GM21576 (cell line): ENCODE measurements around the gene FAM24A.
"Not testable (repeated sequence)": the region's sequence is repeated elsewhere in the genome, so short reads cannot be mapped to it uniquely, and the experiment has no call there.

Source experiments
- ATAC-seq: cut with Tn5 transposase; IDR thresholded peaks from one replicate; pipeline ENCODE4 v1.9.1; 2021; ENCODE audit warnings: mild to moderate bottlenecking, moderate library complexity; ENCODE audit not compliant: unreplicated experiment

FAM24A gene, protein sequence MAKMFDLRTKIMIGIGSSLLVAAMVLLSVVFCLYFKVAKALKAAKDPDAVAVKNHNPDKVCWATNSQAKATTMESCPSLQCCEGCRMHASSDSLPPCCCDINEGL

DNA sequence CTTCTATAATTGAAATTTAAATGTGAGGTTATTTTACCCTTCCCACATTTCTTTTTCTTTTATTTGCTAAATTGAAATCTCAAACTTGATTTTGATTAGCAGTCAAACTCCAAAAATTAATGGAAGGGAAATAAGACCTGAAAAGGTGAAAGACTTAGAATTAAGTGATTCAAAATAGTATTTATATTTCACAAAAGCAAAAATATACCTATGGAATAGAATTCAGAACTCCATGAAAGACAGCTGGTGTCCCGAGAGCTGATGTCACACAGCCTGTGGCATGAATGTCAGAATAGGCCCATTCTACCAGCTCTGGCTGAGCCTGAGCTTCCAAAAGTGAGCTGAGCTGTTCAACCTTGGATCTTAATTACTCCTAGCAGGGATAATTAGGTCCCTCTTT, at the start of gene FAM24A:
FAM24A (plus strand) TSS at position 301 of the 400 bp plus-strand sequence. CDS start 1,025 bp downstream, outside the sequence.
- no peak for ATAC-seq

DNA sequence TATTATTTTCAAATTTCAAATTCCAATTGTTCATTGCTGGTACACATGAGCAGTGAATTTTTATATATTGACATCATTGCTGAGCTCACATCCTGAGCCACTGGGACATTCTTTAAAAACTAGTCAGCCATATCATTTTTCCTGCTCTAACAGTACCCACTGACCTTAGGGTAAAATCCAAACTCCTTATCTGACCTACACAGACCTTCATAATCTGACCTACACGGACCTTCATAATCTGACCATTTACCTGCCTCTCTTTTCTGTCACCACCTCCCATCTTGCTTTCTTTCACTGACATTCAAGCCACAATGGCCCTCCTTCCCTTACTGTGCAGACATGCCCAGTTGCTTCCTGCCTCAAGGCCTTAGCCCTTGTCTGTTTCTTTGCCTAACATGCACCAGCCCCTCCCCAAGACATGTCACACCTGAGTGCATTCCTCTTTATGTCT, 48.7 kb upstream of the FAM24A start:
- ATAC-seq: no peak

GRCh38 chr10:122863216-122864193, 46.9 kb upstream of the FAM24A start:
- no peak for ATAC-seq

GRCh38 chr10:122864194-122864592, 46.2 kb upstream of the FAM24A start:
- no peak for ATAC-seq

DNA sequence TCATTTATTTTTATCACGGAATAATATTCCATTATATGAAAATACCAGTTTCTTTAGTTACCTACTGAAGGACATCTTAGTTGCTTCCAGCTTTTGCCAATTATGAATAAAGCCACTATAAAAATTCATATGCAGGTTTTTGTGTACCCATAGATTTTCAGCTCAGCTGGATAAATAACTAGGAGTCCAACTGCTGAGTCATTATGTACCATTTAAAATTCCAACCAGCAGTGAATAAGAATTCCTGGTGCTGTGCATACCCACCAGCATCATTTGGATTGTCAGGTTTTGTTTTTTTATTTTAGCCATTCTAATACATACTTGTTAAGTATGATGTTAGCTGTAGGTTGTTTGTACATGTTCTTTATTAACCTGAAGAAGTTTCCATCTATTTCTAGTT, 45.5 kb upstream of the FAM24A start:
- ATAC-seq: no peak

DNA sequence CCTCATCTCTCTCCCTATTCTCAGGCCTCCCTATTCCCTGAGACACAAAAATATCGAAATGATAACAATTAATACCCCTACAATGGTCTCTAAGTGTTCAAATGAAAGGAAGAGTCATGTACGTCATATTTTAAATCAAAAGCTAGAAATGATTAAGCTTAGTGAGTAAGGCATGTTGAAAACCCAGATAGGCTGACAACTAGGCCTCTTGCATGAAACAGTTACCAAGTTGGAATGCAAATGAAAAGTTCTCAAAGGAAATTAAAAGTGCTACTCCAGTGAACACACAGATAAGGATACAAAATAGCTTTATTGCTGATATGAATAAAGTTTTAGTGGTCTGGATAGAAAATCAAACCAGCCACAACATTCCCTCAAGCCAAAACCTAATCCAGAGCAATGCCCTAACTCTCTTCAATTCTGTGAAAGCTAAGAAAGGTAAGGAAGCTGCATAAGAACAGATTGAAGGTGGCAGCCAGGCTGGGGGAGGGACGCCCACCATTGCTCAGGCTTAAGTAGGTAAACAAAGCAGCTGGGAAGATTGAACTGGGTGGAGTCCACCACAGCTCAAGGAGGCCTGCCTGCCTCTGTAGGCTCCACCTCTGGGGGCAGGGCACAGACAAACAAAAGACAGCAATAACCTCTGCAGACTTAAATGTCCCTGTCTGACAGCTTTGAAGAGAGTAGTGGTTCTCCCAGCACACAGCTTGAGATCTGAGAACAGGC, 43.5 kb upstream of the FAM24A start:
- ATAC-seq: not testable (repeated sequence)

DNA sequence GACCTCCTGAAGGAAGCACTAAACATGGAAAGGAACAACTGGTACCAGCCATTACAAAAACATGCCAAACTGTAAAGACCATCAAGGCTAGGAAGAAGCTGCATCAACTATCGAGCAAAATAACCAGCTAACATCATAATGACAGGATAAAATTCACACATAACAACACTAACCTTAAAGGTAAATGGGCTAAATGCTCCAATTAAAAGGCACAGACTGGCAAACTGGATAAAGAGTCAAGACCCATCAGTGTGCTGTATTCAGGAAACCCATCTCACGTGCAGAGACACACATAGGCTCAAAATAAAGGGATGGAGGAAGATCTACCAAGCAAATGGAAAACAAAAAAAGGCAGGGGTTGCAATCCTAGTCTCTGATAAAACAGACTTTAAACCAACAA, 41.6 kb upstream of the FAM24A start:
- not testable (repeated sequence) for ATAC-seq

DNA sequence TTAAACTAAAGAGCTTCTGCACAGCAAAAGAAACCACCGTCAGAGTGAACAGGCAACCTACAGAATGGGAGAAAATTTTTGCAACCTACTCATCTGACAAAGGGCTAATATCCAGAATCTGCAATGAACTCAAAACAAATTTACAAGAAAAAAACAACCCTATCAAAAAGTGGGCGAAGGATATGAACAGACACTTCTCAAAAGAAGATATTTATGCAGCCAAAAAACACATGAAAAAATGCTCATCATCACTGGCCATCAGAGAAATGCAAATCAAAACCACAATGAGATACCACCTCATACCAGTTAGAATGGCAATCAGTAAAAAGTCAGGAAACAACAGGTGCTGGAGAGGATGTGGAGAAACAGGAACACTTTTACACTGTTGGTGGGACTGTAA, 38.5 kb upstream of the FAM24A start:
- not testable (repeated sequence) for ATAC-seq

DNA sequence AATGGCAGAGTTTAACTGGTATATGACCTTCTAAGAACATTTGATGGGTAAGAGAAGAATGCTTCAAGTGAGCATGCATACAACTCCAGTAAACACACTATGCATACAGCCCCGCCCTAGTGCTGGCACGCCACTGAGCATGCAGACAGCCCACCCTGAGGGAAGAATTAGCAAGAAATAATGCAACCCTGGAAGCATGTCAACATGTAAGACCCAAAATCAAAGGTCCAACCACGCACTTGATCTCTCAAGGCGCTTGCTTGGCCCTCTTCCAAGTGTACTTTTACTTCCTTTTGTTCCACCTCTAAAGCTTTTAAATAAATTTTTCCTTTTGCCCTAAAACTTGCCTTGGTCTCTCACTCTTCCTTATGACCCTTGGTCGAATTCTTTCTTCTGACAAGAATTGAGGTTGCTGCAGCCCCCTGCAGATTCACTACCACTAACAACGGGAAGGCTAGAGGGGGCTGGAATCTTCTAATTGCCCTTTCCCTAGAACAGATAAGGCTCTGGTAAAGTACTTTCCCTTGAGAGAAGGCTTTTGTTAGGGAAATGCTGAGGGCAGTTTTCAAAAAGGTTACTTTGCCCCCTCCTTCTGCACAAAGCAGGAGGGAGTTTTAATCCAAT, 34.5 kb upstream of the FAM24A start:
- no peak for ATAC-seq

DNA sequence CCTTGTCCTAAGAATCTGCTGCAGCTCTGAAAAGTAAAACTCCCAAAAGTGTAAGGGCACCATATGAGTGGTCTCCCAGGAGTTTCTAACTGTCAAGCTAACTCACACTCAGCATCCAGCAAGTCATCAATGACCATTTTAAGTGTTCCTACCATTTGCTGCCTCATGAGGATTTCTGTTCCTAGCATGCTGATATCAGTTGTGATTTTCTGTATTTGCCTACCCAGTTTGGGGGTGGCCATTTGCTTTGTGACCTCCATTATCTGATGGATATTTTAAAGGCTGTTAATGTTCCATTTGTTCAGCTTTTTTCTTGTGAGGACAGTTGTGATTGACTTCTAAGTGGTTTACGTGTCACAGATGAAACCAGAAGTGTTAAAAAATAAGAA, 33.9 kb upstream of the FAM24A start:
- no peak for ATAC-seq

GRCh38 chr10:122877264-122877663, 33.1 kb upstream of the FAM24A start:
- ATAC-seq: no peak

DNA sequence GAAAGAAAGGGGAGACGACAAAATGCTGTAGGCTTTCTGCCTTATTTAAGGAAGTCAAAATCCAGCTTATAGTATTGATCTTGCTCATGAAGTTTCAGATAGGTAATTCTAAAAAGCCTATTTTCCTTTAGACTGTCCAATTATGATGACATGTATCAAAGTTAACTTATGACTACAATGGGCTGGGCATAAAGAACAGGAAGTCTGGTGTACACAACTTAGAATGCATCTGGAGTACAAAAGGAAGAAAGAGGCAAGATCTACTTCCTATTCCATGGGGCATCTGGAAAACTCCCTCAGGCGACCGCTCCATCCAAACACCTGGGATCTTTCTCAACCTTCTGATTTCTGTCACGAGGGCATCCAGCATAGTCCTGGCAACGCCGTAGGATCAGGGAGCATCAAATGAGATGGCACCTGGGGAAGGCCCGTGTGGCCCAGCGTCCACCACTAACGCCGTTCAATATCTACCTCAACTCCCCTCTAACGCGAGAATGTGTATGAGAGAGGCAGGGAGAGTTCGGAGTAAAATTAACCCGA, 31.5 kb upstream of the FAM24A start:
- ATAC-seq: peak; percentile 20

- peak; percentile 81 for ATAC-seq
Measured at GRCh38 chr10:122879339-122880273, 30.8 kb upstream of the FAM24A start, which contains the start of gene FAM24B. FAM24B (minus strand) TSS chr10:122879581; CDS start chr10:122850515, 29,066 bp downstream.

DNA sequence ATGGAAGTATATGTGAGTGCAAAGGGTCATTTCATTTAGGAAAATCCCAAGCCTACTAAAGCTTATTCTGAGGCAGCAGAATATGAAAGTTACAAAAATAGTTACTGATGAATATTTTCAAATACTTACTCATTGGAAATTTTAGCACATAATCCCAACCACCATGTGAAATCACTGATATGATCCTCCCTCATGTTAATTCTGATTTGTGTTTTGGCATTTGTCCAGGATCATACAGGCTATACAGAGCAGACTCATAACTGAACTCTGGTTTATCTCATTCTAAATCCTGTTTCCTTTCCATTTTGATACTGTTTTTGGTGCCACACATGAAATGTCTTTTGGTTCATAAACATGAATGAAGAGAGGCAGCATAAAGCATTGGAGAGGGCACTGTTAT, 27.6 kb upstream of the FAM24A start:
- ATAC-seq: no peak

DNA sequence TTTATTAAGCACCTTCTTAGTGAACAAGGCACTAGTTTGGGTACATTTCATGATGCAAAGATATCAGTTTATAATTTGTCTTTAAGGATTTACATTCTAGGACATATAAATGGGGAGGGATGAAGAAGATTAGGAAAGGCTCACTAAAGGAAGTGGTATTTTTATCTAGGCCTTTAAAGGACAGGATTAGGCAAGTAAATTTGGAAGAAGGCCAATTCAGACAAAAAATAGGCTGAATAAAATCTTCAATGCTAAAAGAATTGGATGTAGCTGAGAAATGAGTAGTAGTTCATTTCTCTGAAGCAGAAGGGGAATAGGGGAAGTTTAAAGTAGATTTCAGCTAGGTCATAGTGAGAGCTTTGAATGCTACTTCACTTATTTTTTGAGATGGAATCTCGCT, 26.2 kb upstream of the FAM24A start:
- no peak for ATAC-seq

DNA sequence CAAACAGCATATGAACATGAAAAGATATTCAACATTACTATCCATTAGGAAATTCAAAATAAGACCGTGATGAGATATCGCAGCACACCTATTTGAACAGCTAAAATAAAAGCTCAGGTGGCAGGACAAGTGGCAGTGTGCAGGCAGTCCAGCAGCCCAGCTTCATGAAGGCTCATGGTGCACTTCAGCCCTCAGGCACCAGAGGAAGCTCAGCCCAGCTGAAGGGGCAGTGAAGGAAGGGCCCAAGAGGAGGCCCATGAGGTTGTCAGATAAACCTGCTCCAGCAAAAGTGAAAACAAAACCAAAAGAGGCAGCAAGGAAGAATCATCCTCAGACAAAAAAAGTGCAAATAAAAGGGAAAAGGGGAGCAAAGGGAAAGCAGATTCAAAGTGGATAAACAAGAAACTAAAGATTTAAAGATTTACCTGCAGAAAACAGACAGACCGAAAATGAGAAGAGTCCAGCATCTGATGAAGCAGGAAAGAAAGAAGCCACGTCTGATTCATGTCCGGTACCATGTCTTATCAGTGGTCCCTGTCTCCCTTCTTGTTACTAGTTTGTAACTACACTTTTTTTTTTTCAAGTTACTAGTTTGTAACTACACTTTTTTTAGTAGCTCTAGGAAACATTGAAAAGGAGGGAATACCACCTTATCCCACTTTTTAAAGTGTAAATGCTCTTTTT, 16.0 kb upstream of the FAM24A start:
- ATAC-seq: no peak

- ATAC-seq: not testable (repeated sequence)
Measured at GRCh38 chr10:122903861-122904260, 6.5 kb upstream of the FAM24A start.

GRCh38 chr10:122911889-122912484, 1.6 kb downstream of the FAM24A start:
- ATAC-seq: peak; percentile 53

DNA sequence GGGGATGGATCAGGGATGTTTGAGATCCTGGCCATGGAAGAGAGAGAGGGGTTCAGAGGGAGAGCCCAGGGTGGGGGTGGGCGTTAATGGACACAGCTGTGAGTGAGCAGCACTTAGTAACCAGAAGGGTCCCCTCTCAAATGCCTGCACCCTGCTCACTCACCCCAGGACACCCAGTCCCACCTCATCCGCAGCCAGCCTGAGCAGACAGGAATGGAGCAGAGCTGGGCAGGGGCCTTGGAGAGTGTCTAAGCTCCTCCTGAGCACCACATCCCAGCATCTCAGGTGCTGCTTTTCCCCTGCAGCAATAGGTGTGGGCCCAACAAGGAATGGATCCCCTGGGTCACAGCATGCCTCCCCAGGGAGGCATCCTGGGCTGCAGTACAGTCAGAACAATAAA, 5.3 kb downstream of the FAM24A start:
- ATAC-seq: no peak
